GM12878 (cell line): ENCODE data around the gene EED. TPM values are rescaled to one million over a fixed set of nuclear protein-coding genes. Genes with fewer than 3 reads are reported as not detected.

Experiments used
- ATAC-seq: fragments of 200-7000 bp; cut with Tn5 transposase; 3 replicates; pipeline ENCODE4 v1.9.1; 2020; ENCODE audit warnings: mild to moderate bottlenecking, moderate library complexity
- BruUV-seq: library from RNA; stranded (reverse); fragments of 400-500 nt; replicated peaks from 2 replicates; lab custom pipeline; 2021; lab: Mats Ljungman, UMichigan
- CTCF ChIA-PET: fragments of 300-600 bp; sonication (Branson Sonifier 250); formaldehyde crosslinking; extraction: SDS; loops from one replicate; lab custom pipeline; 2021; ENCODE audit warnings: inconsistent platforms; lab: Yijun Ruan, JAX
- POLR2A ChIA-PET: fragments of 350-600 bp; formaldehyde crosslinking; extraction: SDS; loops from one replicate; lab custom pipeline; 2021; ENCODE audit warnings: inconsistent platforms; lab: Charles Lee
- RAD21 ChIA-PET: fragments of 300-600 bp; sonication (Branson Sonifier 250); formaldehyde crosslinking; loops from one replicate; lab custom pipeline; 2023; ENCODE audit warnings: antibody characterized with exemption; ENCODE audit not compliant: unreplicated experiment; lab: Charles Lee
- SMC1A ChIA-PET: fragments of 300-600 bp; sonication (Branson Sonifier 250); formaldehyde crosslinking; loops from one replicate; lab custom pipeline; 2023; ENCODE audit not compliant: unreplicated experiment, uncharacterized antibody; lab: Charles Lee
- DNase-seq: peaks from one replicate; pipeline ENCODE4 v3.0.0-alpha.2; 2011; ENCODE audit warnings: low read depth, low spot score
- FAIRE-seq: peaks from 3 replicates; lab custom pipeline; 2011; peaks lifted over from hg19 to GRCh38; lab: Jason Lieb, UNC
- H2AFZ ChIP-seq: 2 replicates; pipeline ENCODE4 v1.6.0; 2011; ENCODE audit warnings: low read depth, low read length, control low read depth; ENCODE audit not compliant: control insufficient read depth
- H3K27ac ChIP-seq: 2 replicates; pipeline ENCODE4 v1.5.1; 2011; ENCODE audit warnings: control low read depth; ENCODE audit not compliant: control insufficient read depth, insufficient read depth
- H3K27me3 ChIP-seq, 2 experiments: replicated peaks in 1 of 2; 2 replicates each; pipeline versions ENCODE4 v1.6.0 to v1.6.1; 2011; ENCODE audit warnings: low read length in 1 of 2; ENCODE audit not compliant: control insufficient read depth in 2 of 2, insufficient read depth in 2 of 2
- H3K36me3 ChIP-seq, 2 experiments: 2 replicates each; pipeline ENCODE4 v1.5.1; 2011; ENCODE audit warnings: low read length in 1 of 2; ENCODE audit not compliant: control insufficient read depth in 2 of 2, insufficient read depth in 2 of 2
- H3K4me1 ChIP-seq: 2 replicates; pipeline ENCODE4 v1.6.1; 2011; ENCODE audit warnings: mild to moderate bottlenecking, low read length, moderate library complexity, mixed read lengths; ENCODE audit not compliant: control insufficient read depth, insufficient read depth
- H3K4me2 ChIP-seq: 2 replicates; pipeline ENCODE4 v1.6.0; 2011; ENCODE audit warnings: control low read depth; ENCODE audit not compliant: control insufficient read depth, insufficient read depth
- H3K4me3 ChIP-seq: fragments of 200-600 bp; sonication (generic); 2 replicates; pipeline ENCODE4 v1.5.1; 2016
- H3K79me2 ChIP-seq: 2 replicates; pipeline ENCODE4 v1.6.0; 2011; ENCODE audit warnings: low read length; ENCODE audit not compliant: control insufficient read depth, insufficient read depth
- H3K9ac ChIP-seq: 2 replicates; pipeline ENCODE4 v1.8.0; 2011; ENCODE audit warnings: low read length, control low read depth, mixed read lengths; ENCODE audit not compliant: control insufficient read depth, insufficient read depth
- H3K9me3 ChIP-seq: replicated peaks from 3 replicates; pipeline ENCODE4 v1.5.1; 2011; ENCODE audit warnings: mild to moderate bottlenecking, low read length; ENCODE audit not compliant: control insufficient read depth, insufficient read depth
- H4K20me1 ChIP-seq: 2 replicates; pipeline ENCODE4 v1.6.0; 2011; ENCODE audit not compliant: control insufficient read depth, insufficient read depth
- BHLHE40 ChIP-seq, 2 experiments: fragments of 450-650 bp in 1 of 2; IDR thresholded peaks; 2 replicates each; pipeline ENCODE4 v1.6.1; 2011 to 2017; ENCODE audit warnings: low read depth in 2 of 2, borderline replicate concordance in 1 of 2, improper control_type of control experiment in 1 of 2, low read length in 1 of 2, mild to moderate bottlenecking in 1 of 2
- BMI1 ChIP-seq: fragments of 450-650 bp; IDR thresholded peaks from 2 replicates; pipeline ENCODE4 v1.6.1; 2016; ENCODE audit warnings: mild to moderate bottlenecking, moderate library complexity, borderline replicate concordance
- EP300 ChIP-seq, 2 experiments: fragments of 150-350 bp in 1 of 2; IDR thresholded peaks; 2 replicates each; pipeline ENCODE4 v1.6.1; 2011 to 2012; ENCODE audit warnings: low read depth in 2 of 2, low read length in 2 of 2, borderline replicate concordance in 1 of 2, improper control_type of control experiment in 1 of 2, inconsistent platforms in 1 of 2; ENCODE audit not compliant: control insufficient read depth in 1 of 2
- FOXM1 ChIP-seq: IDR thresholded peaks from 2 replicates; pipeline ENCODE4 v1.6.1; 2012; ENCODE audit warnings: low read depth, mild to moderate bottlenecking, inconsistent platforms, low read length, moderate library complexity
- MAX ChIP-seq: IDR thresholded peaks from 2 replicates; pipeline ENCODE4 v1.6.1; 2012; ENCODE audit warnings: low read depth, low read length, improper control_type of control experiment
- MYB ChIP-seq: fragments of 150-350 bp; IDR thresholded peaks from 2 replicates; pipeline ENCODE4 v1.6.1; 2014; ENCODE audit warnings: mild to moderate bottlenecking, low read depth, low read length, borderline replicate concordance
- NR2C1 ChIP-seq: fragments of 450-650 bp; IDR thresholded peaks from 2 replicates; pipeline ENCODE4 v1.6.1; 2017; ENCODE audit warnings: antibody characterized with exemption, mild to moderate bottlenecking, moderate library complexity
- NR2F1 ChIP-seq: fragments of 450-650 bp; conservative IDR thresholded peaks from 2 replicates; pipeline ENCODE4 v1.6.1; 2017; ENCODE audit warnings: mild to moderate bottlenecking
- RUNX3 ChIP-seq: IDR thresholded peaks from 2 replicates; pipeline ENCODE4 v1.6.1; 2012; ENCODE audit warnings: low read length, inconsistent platforms
- SMAD1 ChIP-seq: fragments of 450-650 bp; IDR thresholded peaks from 2 replicates; pipeline ENCODE4 v1.6.1; 2018; ENCODE audit warnings: mild to moderate bottlenecking, low read depth; ENCODE audit not compliant: partially characterized antibody
- TARDBP ChIP-seq: IDR thresholded peaks from 2 replicates; pipeline ENCODE4 v1.6.1; 2016; ENCODE audit warnings: borderline replicate concordance
- YBX1 ChIP-seq: fragments of 450-650 bp; IDR thresholded peaks from 2 replicates; pipeline ENCODE4 v1.6.1; 2016; ENCODE audit warnings: antibody characterized with exemption
- WGBS: methylation state at CpG from one replicate; pipeline ENCODE4 v1.1.6; 2016; ENCODE audit warnings: low lambda C conversion rate; ENCODE audit not compliant: insufficient replicate concordance, insufficient coverage; ENCODE audit errors: missing lambda C conversion rate; 5-methylcytosine and 5-hydroxymethylcytosine counted together
- in situ Hi-C: fragments of 300-500 bp; cut with MboI; formaldehyde crosslinking; loops from 9 replicates; pipeline ENCODE4 v1.14.3; 2018; ENCODE audit warnings: mixed read lengths
- intact Hi-C: fragments of 100-400 bp; cut with micrococcal nuclease; formaldehyde crosslinking; loops from one replicate; pipeline ENCODE4 v1.14.2; 2022; ENCODE audit not compliant: unreplicated experiment
- polyA plus RNA-seq, 11 experiments: library from polyadenylated mRNA; depleted of rRNA in 4 of 11; unstranded in 6 of 11; stranded (reverse) in 5 of 11; fragments of >200 nt; fragmentation: Nextera tagmentation in 4 of 11; fragmentation: Illumina TruSeq in 1 of 11; extraction: Ambion mirVana in 4 of 11; extraction: Trizol in 1 of 11; gene quantifications; 1 replicate in 1 of 11; 2 replicates in 10 of 11; pipeline versions ENCODE4 v1.2.1 to v1.2.3, GENCODE V29; 2011 to 2016; ENCODE audit warnings: inconsistent platforms in 2 of 11, missing spikeins in 2 of 11, low read depth in 1 of 11
- total RNA-seq, 4 experiments: library from RNA; depleted of rRNA in 3 of 4; stranded (reverse); fragments of >200 nt in 3 of 4; fragmentation: Illumina TruSeq in 1 of 4; extraction: Trizol in 1 of 4; gene quantifications; 2 replicates each; pipeline versions ENCODE4 v1.2.1 to v1.2.3, GENCODE V29; 2013 to 2021
- TF ChIP-seq, protein P1 (sequence below): fragments of 450-650 bp; formaldehyde crosslinking; IDR thresholded peaks from 2 replicates; pipeline ENCODE4 v1.4.0; 2022; ENCODE audit warnings: mild to moderate bottlenecking, moderate library complexity
- TF ChIP-seq, protein P2 (sequence below): fragments of 450-650 bp; IDR thresholded peaks from 2 replicates; pipeline ENCODE4 v1.6.1; 2016; ENCODE audit warnings: mild to moderate bottlenecking, moderate library complexity, borderline replicate concordance
- TF ChIP-seq, protein P3 (sequence below): fragments of 450-650 bp; IDR thresholded peaks from 2 replicates; pipeline ENCODE4 v1.6.1; 2016; ENCODE audit warnings: mild to moderate bottlenecking

The EED gene
- total and polyA plus RNA-seq, 10 of the 15 experiments (the other 5 are each of a cell fraction or from before 2014, with no cell fraction given) = 41.5 to 140 (median 72.2) TPM

- Histone ChIP-seq H3K27me3 (no peaks in the 10 kb centered on the region), H3K79me2 (no peaks in the 10 kb centered on the region), H4K20me1 (no peaks in the 10 kb centered on the region), H3K36me3 (no peaks in the 10 kb centered on the region), H3K9ac (no peak overlapping the region), H2AFZ (no peak overlapping the region), H3K27ac (no peak overlapping the region), H3K4me2 (no peak overlapping the region), H3K4me1 (peaks cover 45% of the 10 kb centered on the region), H3K9me3 (no peaks in the 10 kb centered on the region; the same call in 2 of the 3 replicates), H3K4me3 (no peak overlapping the region)
- no peak for DNase-seq
- no peak for FAIRE-seq
- no peak for ATAC-seq
- RAD21 ChIA-PET = interaction anchor here (0.9 to 2.0 kb wide), 3 partner anchors 9 to 17 kb away, joined by 4 to 16 read pairs (median 4); no protein-coding TSS in a partner anchor
- intact Hi-C loops = loop anchor here (5.0 to 10.0 kb wide), 2 partner anchors 94 to 356 kb away; partner anchors contain the start of gene CCDC83
- in situ Hi-C loops = no loop called here
- SMC1A ChIA-PET = interaction anchor here (0.6 to 2.4 kb wide), 11 partner anchors 9 to 1246 kb away, joined by 3 to 15 read pairs (median 3); partner anchors contain the start of gene PICALM
- CTCF ChIA-PET = interaction anchor here (1.1 to 4.1 kb wide), 7 partner anchors 9 to 169 kb away, joined by 3 to 18 read pairs (median 5); no protein-coding TSS in a partner anchor
- BruUV-seq = no TSS peak
- 98% methylated on average over 4 of the region's 4 CpGs for WGBS
- POLR2A ChIA-PET = interaction anchor here (0.7 to 2.1 kb wide), 5 partner anchors 9 to 402 kb away, joined by 3 to 10 read pairs (median 4); partner anchors contain the start of gene PICALM
- TF ChIP-seq, protein P1, sequence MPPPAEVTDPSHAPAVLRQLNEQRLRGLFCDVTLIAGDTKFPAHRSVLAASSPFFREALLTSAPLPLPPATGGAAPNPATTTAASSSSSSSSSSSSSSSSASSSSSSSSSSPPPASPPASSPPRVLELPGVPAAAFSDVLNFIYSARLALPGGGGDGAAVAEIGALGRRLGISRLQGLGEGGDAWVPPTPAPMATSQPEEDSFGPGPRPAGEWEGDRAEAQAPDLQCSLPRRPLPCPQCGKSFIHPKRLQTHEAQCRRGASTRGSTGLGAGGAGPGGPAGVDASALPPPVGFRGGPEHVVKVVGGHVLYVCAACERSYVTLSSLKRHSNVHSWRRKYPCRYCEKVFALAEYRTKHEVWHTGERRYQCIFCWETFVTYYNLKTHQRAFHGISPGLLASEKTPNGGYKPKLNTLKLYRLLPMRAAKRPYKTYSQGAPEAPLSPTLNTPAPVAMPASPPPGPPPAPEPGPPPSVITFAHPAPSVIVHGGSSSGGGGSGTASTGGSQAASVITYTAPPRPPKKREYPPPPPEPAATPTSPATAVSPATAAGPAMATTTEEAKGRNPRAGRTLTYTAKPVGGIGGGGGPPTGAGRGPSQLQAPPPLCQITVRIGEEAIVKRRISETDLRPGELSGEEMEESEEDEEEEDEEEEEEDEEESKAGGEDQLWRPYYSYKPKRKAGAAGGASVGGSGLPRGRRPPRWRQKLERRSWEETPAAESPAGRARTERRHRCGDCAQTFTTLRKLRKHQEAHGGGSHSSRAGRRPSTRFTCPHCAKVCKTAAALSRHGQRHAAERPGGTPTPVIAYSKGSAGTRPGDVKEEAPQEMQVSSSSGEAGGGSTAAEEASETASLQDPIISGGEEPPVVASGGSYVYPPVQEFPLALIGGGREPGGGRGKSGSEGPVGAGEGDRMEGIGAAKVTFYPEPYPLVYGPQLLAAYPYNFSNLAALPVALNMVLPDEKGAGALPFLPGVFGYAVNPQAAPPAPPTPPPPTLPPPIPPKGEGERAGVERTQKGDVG (CRISPR knock-in tag) = no peak
- TF ChIP-seq EP300 (IDR thresholded peaks at IDR 0.05; ENCODE audit: borderline replicate concordance in 1 of 2, control insufficient read depth in 1 of 2, low read depth in 2 of 2, low read length in 2 of 2) (no peak), TARDBP (no peak), FOXM1 (no peak), MAX (no peak), BMI1 (no peak), RUNX3 (no peak), MYB (no peak), BHLHE40 (IDR thresholded peaks at IDR 0.05; ENCODE audit: borderline replicate concordance in 1 of 2, low read depth in 2 of 2, low read length in 1 of 2) (no peak), YBX1 (no peak), NR2F1 (no peak), NR2C1 (no peak), SMAD1 (no peak)
- TF ChIP-seq, protein P2, sequence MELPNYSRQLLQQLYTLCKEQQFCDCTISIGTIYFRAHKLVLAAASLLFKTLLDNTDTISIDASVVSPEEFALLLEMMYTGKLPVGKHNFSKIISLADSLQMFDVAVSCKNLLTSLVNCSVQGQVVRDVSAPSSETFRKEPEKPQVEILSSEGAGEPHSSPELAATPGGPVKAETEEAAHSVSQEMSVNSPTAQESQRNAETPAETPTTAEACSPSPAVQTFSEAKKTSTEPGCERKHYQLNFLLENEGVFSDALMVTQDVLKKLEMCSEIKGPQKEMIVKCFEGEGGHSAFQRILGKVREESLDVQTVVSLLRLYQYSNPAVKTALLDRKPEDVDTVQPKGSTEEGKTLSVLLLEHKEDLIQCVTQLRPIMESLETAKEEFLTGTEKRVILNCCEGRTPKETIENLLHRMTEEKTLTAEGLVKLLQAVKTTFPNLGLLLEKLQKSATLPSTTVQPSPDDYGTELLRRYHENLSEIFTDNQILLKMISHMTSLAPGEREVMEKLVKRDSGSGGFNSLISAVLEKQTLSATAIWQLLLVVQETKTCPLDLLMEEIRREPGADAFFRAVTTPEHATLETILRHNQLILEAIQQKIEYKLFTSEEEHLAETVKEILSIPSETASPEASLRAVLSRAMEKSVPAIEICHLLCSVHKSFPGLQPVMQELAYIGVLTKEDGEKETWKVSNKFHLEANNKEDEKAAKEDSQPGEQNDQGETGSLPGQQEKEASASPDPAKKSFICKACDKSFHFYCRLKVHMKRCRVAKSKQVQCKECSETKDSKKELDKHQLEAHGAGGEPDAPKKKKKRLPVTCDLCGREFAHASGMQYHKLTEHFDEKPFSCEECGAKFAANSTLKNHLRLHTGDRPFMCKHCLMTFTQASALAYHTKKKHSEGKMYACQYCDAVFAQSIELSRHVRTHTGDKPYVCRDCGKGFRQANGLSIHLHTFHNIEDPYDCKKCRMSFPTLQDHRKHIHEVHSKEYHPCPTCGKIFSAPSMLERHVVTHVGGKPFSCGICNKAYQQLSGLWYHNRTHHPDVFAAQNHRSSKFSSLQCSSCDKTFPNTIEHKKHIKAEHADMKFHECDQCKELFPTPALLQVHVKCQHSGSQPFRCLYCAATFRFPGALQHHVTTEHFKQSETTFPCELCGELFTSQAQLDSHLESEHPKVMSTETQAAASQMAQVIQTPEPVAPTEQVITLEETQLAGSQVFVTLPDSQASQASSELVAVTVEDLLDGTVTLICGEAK = no peak
- TF ChIP-seq, protein P3, sequence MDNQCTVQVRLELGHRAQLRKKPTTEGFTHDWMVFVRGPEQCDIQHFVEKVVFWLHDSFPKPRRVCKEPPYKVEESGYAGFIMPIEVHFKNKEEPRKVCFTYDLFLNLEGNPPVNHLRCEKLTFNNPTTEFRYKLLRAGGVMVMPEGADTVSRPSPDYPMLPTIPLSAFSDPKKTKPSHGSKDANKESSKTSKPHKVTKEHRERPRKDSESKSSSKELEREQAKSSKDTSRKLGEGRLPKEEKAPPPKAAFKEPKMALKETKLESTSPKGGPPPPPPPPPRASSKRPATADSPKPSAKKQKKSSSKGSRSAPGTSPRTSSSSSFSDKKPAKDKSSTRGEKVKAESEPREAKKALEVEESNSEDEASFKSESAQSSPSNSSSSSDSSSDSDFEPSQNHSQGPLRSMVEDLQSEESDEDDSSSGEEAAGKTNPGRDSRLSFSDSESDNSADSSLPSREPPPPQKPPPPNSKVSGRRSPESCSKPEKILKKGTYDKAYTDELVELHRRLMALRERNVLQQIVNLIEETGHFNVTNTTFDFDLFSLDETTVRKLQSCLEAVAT = no peak
Measured at GRCh38 chr11:86210898-86211297, 33.7 kb upstream of the EED start.
